Subcutaneous abdominal adipose tissue (tissue), 5 donors: Measurements from ENCODE around the gene PRRT1.
"Not testable (repeated sequence)": the region's sequence is repeated elsewhere in the genome, so short reads cannot be mapped to it uniquely, and the experiment has no call there.

ENCODE experiments used
- H3K27ac ChIP-seq: one replicate; pipeline ENCODE4 v1.7.0; 2013; ENCODE audit warnings: low read depth, mild to moderate bottlenecking, inconsistent platforms, low read length, moderate library complexity
- H3K27me3 ChIP-seq, 5 donors: one replicate each; pipeline ENCODE4 v1.7.0; 2013; ENCODE audit warnings: low read length in 5 of 5, inconsistent platforms in 1 of 5; ENCODE audit not compliant: control insufficient read depth in 5 of 5, insufficient read depth in 4 of 5
- H3K36me3 ChIP-seq, 5 donors: one replicate each; pipeline ENCODE4 v1.7.0; 2013; ENCODE audit warnings: low read length in 5 of 5; ENCODE audit not compliant: control insufficient read depth in 5 of 5, insufficient read depth in 5 of 5
- H3K4me1 ChIP-seq, 5 donors: one replicate each; pipeline ENCODE4 v1.7.0; 2013; ENCODE audit warnings: low read length in 5 of 5, mild to moderate bottlenecking in 3 of 5, moderate library complexity in 1 of 5; ENCODE audit not compliant: control insufficient read depth in 5 of 5, insufficient read depth in 5 of 5
- H3K4me3 ChIP-seq, 5 donors: one replicate each; pipeline ENCODE4 v1.7.0; 2013; ENCODE audit warnings: low read length in 5 of 5, low read depth in 1 of 5
- H3K9ac ChIP-seq, 5 donors: one replicate each; pipeline ENCODE4 v1.7.0; 2013; ENCODE audit warnings: low read length in 5 of 5, mild to moderate bottlenecking in 4 of 5, moderate library complexity in 3 of 5
- H3K9me3 ChIP-seq, 5 donors: one replicate each; pipeline ENCODE4 v1.7.0; 2013; ENCODE audit warnings: low read length in 5 of 5; ENCODE audit not compliant: control insufficient read depth in 5 of 5
- donor health status: healthy.
- donor health status: healthy.
- donor health status: healthy.
- donor health status: healthy.
- donor health status: healthy.

Gene PRRT1

GRCh38 chr6:32105433-32105832 lies 46.3 kb downstream of the PRRT1 start:
- Histone ChIP-seq H3K9me3 (no peaks in the 10 kb centered on the region), H3K9ac (no peak overlapping the region), H3K27me3 (peaks cover 2 to 28% (median 17%) of the 10 kb centered on the region in 5 donors), H3K27ac (peak overlapping the region; percentile 24), H3K4me1 (peaks cover 0 to 40% (median 32%) of the 10 kb centered on the region in 5 donors), H3K36me3 (peaks cover 0 to 8% (median 0%) of the 10 kb centered on the region in 5 donors), H3K4me3 (peak overlapping the region in 1 of 5 donors; percentile 13)

GRCh38 chr6:32102255-32102654 lies 49.5 kb downstream of the PRRT1 start:
- H3K27me3 ChIP-seq: peaks cover 4 to 27% (median 7%) of the 10 kb centered on the region in 5 donors
- peaks cover 0 to 10% (median 3%) of the 10 kb centered on the region in 5 donors for H3K4me1 ChIP-seq
- no peaks in the 10 kb centered on the region for H3K9me3 ChIP-seq
- no peak overlapping the region for H3K4me3 ChIP-seq
- H3K9ac ChIP-seq: no peak overlapping the region
- H3K27ac ChIP-seq: no peak overlapping the region
- peaks cover 0 to 15% (median 7%) of the 10 kb centered on the region in 5 donors for H3K36me3 ChIP-seq

- peaks cover 14 to 45% (median 26%) of the 10 kb centered on the region in 5 donors for H3K27me3 ChIP-seq
Observed at GRCh38 chr6:32100251-32100650, 51.5 kb downstream of the PRRT1 start.

More at GRCh38 chr6:32100251-32100650, 51.5 kb downstream of the PRRT1 start:
- Histone ChIP-seq H3K4me1 (peaks cover 0 to 12% (median 2%) of the 10 kb centered on the region in 5 donors), H3K36me3 (peaks cover 0 to 30% (median 25%) of the 10 kb centered on the region in 5 donors)
- not testable (repeated sequence) for H3K4me3 ChIP-seq, H3K9ac ChIP-seq, H3K27ac ChIP-seq, H3K9me3 ChIP-seq
